Caki2 (cell line): ENCODE measurements around the gene FGGY. TPM values are rescaled to one million over a fixed set of nuclear protein-coding genes. Genes with fewer than 3 reads are reported as not detected.

ENCODE experiments used
- DNase-seq: peaks from one replicate; pipeline ENCODE4 v3.0.0-alpha.2; 2015; ENCODE audit warnings: low read depth
- in situ Hi-C: cut with HindIII; loops from 2 replicates; pipeline ENCODE4 v1.10.0; 2016; ENCODE audit warnings: low sequenced_read_pairs, low pct_unique_long_range_greater_than_20kb, mixed read lengths
- total RNA-seq: library from RNA; depleted of rRNA; stranded (reverse); fragments of >200 nt; shearing (Covaris generic); gene quantifications from 2 replicates; pipeline ENCODE4 v1.2.3, GENCODE V29; 2014; ENCODE audit warnings: low replicate concordance

Gene FGGY
- total RNA-seq, 1 experiment from 2014 or later = 26.2 TPM

DNA sequence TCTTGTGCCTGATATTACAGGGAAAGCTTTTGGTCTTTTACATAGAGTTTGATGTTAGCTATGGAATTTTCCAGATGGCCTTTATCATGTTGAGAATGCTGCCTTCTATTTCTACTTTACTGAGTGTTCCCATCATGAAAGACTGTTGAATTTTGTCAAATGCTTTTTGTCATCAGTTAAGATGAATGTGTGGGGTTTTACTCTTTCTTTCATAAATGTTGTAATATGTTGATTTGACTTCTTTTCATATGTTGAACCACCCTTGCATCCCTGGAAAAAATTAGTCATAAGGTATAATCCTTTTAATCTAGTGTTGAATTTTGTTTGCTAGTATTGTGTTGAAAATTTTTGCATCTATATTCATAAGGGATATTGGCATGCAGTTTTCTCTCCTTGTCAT, 501.7 kb downstream of the FGGY start:
- in situ Hi-C loops = no loop called here
- DNase-seq = no peak

DNA sequence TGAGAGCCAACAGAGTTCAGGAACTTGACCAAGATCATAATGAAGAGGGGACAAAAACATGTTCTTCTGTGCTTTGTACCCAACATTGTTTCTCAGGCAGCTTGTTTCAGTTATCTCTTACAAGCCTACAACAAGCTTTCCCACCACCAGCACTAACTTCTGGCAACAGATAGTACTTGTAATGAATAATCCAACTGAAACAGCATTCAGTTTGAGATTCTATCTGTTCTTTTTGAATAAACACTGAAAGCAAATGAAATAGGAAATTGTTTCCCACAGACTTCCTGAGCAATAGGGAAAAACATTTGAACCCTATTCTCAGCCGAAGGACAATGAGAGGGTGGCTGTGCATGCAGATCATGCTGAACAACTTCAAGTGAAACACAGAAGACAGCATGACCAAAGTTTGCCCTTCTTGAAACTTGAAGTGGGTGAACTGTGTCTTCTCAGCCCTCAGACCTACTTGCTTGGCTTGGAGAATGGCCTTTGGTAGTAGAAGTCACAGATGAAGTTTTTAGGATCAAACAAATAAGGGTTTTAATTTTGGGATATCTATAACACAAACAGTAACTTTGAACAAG, 506.7 kb downstream of the FGGY start:
- DNase-seq = peak; percentile 54
- in situ Hi-C loops = no loop called here

- no peak for DNase-seq
- in situ Hi-C loops = no loop called here
Observed at GRCh38 chr1:59804301-59804700, 507.4 kb downstream of the FGGY start.

DNA sequence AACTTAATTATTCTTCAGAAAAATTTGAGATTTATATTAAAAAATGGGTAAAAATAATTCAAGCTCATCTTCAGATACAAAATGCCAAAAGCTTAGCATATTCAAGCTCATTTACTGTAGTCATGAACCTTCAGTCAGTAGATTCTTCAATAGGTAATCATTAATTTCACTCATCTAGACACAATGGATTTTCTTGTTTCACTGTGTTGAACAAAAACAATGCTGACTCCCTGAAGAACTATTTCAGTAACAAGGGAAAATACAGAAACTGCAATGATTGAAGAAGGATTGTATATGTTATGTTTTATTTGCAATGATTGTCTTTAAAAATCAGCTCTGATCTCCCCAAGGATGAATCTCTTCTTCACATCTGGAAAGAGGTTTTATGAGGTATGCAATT, 508.7 kb downstream of the FGGY start:
- in situ Hi-C loops = no loop called here
- peak; percentile 49 for DNase-seq
